COLO668 (cell line): Measurements from ENCODE around the gene JAKMIP3.

Source experiments
- DNase-seq: peaks from one replicate; lab custom pipeline; 2025; ENCODE audit not compliant: unreplicated experiment; lab: John Stamatoyannopoulos, UW

JAKMIP3 gene

DNA sequence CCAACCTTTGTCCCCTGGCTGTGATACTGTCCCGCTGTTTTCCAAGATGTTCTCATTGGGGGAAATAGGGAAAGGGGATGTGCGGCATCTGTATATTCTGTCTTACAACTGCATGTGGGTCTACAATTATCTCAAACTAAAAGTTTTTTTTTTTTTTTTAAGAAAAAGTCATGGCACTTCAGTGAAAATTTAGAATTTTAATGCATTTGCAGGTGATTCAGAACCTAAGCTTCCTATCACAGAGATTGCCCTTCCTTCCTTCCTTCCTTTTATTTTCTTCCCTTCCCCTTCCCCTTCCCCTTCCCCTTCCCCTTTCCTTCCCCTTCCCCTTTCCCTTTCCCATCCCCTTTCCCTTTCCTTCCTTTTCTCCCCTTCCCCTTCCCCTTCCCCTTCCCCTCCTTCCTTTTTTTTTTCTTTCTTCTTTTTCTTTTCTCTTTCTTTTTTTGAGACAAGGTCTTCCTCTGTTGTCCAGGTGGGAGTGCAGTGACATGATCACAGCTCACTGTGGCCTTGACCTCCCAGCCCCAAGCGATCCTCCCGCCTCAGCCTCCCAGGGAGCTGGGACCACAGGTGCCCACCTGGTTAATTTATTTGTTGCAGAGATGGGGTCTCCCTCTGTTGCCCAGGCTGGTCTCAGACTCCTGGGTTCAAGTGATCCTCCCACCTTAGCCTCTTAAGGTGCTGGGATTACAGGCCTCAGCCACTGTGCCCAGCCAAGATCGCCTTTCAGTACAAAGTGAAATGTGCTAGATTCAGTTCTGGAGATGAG, 32.0 kb downstream of the JAKMIP3 start:
- no peak for DNase-seq

- DNase-seq: no peak
Observed at GRCh38 chr10:132098539-132099388, 33.0 kb downstream of the JAKMIP3 start.

DNA sequence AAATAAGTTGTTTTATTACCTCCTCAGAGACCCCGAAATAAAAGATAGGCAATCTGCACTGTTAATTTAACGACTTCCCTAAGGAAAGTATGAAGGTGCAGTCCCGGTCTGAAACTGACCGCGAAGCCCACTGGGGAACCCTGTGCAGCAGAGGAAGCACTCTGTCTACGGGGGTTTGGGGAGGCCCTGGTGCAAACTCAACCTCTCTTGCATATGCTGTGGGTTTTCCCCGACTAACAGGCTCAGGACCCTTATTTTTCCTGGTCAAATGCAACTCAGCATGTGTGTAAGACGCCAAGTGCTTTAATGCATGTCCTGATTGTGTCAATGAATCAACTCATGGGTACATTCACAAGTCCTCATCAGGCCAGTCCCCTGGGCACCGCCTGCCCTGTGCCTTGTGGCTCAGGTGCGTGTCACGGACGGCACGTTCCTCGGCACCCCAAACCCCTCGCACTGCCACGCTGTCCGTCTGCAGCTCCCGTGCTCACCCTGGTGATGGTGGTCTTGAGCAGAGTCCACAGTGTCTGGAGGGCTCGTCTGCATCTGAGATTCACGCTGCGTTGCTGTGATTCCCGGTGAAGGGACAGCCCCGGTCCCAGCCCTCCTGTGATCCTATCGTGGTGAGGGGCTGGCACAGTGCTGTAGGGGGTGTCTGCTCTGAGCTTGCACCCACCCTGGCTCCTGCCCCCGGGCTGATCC, 33.8 kb downstream of the JAKMIP3 start:
- DNase-seq: no peak

GRCh38 chr10:132100091-132100481, 34.3 kb downstream of the JAKMIP3 start:
- no peak for DNase-seq

- no peak for DNase-seq
Observed at GRCh38 chr10:132100556-132101349, 35.0 kb downstream of the JAKMIP3 start.

GRCh38 chr10:132101529-132101928, 35.8 kb downstream of the JAKMIP3 start:
- DNase-seq: no peak

DNA sequence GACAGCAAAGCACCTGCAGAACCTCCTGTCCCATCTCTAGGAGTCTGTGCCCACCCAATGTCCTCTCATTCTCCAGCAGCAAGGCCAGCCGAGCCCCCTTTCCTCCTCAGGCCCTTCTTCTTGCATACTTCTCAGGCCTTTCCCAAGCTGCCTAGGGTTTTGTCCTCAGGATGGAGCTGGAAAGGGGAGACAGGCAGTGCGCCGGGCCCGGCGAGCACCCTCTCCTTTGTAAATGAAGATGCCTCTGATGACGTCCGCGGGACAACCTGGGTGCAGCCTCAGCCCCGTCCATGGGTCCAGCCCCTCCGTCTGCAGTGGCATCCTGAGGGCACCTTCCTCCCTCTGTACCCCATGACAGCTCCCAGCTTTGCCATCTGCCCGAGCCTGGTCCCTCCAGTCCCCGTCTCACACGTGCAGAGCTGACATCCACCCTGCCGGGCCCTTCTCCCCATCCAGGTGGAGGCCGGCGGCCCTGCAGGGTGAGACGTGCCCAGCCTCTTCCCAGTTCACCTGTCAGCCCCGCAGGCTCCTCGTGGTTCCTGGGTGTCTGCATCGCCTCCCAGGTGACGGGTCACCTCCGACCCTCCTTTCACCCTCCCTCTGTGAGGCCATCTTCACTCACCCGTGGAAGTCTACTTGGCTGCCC, 36.4 kb downstream of the JAKMIP3 start:
- DNase-seq: no peak

DNA sequence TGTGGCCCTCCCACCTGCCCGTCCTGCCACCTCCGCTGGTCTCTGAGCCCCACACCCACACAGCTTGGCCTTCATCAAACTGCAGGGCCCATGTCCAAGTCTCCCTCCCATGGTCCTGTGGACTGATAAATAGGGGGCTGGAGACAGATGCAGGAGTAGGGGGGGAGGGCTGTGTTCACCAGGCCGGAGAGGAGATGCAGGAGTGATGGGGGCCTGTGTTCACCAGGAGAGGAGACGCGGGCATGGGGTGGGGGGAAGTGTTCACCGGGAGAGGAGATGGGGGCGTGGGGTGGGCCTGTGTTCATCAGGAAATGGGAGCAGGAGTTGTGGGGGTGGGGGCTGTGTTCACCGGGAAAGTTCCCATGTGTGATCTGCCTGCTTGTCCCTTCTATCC, 37.0 kb downstream of the JAKMIP3 start:
- DNase-seq: no peak

- no peak for DNase-seq
Observed at GRCh38 chr10:132103116-132103910, 37.6 kb downstream of the JAKMIP3 start.

GRCh38 chr10:132104062-132104461, 38.3 kb downstream of the JAKMIP3 start:
- DNase-seq: no peak

DNA sequence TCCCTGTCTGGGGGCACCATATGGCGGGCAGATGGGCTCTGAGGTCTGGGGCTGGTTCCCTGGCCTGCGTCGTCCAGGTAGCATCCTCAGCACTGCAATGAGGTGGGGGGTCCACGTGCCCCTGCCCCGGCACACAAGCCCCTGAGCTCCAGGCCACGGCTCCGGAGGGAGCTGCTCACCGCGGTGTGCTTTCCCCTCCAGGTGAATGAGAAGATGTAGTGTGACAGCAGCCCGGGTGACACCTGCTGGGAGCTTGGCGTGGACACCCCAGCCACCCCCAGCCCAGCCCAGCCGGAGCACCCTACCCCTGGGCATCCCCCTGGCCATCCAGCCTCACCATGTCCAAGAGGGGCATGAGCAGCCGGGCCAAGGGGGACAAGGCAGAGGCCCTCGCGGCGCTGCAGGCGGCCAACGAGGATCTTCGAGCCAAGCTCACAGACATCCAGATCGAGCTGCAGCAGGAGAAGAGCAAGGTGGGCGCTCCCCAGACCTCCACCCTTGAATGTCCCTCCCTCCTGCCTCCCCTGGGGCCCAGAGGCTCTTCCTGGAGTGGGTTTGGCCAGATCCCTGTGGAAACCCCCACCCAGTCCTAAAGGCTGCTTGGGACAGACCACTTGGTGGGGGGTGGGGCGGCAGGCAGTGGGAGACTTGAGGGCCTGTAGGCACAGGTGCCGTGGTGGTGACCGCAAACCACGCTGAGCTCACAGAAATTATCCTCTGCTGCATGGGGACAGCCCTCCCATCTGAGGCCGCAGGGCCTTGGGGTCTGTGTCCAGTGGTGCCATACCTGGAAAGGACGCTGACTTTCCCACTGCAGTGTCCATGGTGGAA, 38.9 kb downstream of the JAKMIP3 start:
- DNase-seq: no peak

- no peak for DNase-seq
Observed at GRCh38 chr10:132105302-132105995, 39.7 kb downstream of the JAKMIP3 start.

- no peak for DNase-seq
Observed at GRCh38 chr10:132106431-132106830, 40.7 kb downstream of the JAKMIP3 start.

DNA sequence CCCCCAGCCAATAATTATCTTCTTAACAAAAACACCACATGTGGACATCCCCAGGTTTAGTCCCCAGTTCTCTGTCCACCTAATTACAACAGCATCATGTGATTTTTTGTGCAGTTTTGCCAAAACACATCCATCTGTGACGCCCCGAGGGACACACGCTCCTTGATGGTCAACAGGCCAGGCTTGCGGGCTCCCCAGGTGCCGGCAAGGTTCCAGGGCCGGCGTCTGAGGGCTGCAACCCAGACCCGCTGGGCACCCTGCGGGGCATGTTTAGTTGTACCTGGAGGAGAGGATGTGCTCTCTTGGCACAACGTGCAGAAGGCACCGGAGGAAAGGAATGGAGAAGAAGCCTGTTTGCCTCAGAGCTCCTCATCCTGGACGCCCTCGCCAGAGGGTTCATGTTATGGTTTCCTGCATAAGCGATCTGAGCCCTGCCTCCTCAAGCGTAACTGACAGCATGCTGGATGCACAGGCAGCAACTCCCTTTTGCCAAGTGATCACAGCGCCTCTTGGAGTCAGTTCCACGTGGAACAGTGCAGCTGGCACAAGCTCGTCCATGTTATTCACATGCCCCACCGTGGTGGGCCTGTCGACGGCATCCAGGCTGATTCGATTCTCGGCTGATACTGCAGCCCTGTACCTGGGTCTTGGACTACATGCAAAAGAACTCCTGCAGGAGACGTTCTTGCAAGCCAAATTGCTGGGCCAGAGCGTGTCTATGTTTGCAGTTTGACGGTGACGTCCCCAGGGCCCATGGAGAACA, 41.6 kb downstream of the JAKMIP3 start:
- peak; percentile 10 for DNase-seq

- no peak for DNase-seq
Observed at GRCh38 chr10:132107949-132108877, 42.5 kb downstream of the JAKMIP3 start.
